Measurements from ENCODE around the gene SMIM44. TPM values are rescaled to one million over a fixed set of nuclear protein-coding genes. Genes with fewer than 3 reads are reported as not detected.
"Not testable (repeated sequence)": the region's sequence is repeated elsewhere in the genome, so short reads cannot be mapped to it uniquely, and the experiment has no call there.

SMIM44 gene
- total RNA-seq = not detected

DNA sequence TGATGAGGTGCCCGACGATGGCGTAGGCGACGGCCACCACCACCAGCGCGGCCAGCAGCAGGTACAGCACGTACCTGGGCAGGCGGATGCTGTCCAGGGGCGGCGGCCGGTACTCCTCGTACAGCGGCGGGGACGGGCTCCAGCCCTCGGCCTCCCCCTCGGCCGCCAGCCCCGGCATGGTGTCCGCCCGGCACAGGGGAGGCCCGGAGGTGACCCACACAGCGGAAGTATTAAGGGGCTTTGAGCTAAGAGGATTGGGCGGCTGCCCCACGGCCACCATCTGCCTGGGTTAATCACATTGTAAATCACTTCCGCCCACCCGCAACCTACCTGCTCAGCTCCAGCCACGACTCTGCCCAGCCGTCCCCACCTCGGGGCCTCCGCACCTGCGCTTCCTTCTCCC, at the start of gene SMIM44:
SMIM44 (minus strand) TSS at position 216 of the 403 bp plus-strand sequence; CDS start at position 178, 38 bp downstream.
- DNase-seq (ENCODE audit: low read depth in 2 of 3, low spot score in 2 of 3) = no peak

DNA sequence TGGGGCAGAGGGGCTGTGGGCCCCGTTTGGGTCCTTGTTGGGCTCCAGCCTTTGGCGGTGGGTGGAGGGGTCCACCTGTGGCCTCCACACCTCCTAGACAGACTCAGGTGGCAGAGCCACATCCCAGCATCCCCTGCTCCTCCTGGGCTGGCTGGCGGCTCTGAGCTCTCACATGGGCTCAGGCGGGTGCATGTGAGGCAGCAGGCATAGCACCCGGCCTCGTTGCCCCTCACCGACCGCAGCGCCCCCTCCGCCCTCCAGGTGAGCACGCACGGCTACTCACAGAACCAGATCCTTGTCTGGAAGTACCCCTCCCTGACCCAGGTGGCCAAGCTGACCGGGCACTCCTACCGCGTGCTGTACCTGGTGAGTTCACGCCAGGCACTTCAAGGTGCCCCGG, 49.8 kb upstream of the SMIM44 start:
- no peak for DNase-seq (ENCODE audit: low read depth in 2 of 3, low spot score in 2 of 3)

DNA sequence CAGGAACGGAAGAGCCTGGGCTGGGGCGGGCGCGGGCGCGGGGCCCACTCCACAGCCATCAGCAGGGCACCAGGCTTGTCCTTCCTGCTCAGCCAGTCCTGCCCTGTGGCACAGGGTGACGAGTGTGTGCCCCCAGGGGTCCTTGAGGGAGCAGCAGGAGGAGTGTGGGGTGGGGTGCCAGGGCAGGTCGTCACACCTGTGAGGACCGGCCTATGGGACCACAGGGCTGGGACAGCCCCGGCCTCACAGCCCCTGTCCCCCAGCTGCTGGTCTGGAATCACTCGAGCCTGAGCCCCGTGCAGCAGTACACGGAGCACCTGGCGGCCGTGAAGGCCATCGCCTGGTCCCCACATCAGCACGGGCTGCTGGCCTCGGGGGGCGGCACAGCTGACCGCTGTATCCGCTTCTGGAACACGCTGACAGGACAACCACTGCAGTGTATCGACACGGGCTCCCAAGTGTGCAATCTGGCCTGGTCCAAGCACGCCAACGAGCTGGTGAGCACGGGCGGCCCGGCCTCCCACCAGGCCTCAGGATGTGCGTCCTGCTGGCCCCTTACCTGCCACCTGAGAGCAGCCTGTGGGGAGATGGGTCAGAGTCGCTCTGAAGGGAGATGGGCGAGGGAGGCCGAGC, 49.0 kb upstream of the SMIM44 start:
- no peak for DNase-seq (ENCODE audit: low read depth in 2 of 3, low spot score in 2 of 3)

DNA sequence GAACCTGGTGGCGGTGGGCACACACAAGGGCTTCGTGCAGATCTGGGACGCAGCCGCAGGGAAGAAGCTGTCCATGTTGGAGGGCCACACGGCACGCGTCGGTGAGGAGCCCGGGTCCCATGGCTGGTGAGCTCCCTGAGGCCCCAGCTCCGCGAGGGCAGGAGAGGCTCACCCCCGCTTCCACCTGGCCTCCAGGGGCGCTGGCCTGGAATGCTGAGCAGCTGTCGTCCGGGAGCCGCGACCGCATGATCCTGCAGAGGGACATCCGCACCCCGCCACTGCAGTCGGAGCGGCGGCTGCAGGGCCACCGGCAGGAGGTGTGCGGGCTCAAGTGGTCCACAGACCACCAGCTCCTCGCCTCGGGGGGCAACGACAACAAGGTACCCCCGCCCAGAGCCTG, 48.5 kb upstream of the SMIM44 start:
- no peak for DNase-seq (ENCODE audit: low read depth in 2 of 3, low spot score in 2 of 3)

DNA sequence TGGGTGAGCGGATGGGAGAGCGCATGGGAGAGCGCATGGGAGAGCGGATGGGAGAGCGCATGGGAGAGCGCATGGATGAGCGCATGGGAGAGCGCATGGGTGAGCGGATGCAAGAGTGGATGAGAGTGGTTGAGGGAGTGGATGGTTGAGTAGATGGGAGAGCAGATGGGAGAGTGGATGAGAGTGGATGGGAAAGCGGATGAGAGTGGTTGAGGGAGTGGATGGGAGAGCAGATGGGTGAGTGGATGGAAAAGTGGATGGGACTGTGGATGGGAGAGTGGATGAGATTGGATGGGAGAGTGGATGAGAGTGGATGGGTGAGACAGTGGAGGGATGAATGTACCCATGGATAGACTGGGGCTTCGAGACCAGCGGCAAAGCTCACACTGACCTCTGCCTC, 47.1 kb upstream of the SMIM44 start:
- DNase-seq (ENCODE audit: low read depth in 2 of 3, low spot score in 2 of 3) = no peak

DNA sequence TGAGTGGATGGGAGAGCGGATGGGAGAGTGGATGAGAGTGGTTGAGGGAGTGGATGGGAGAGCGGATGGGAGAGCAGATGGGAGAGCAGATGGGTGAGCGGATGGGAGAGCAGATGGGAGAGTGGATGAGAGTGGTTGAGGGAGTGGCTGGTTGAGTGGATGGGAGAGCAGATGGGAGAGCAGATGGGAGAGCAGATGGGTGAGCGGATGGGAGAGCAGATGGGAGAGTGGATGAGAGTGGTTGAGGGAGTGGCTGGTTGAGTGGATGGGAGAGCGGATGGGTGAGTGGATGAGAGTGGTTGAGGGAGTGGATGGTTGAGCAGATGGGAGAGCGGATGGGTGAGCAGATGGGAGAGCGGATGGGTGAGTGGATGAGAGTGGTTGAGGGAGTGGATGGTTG, 46.1 kb upstream of the SMIM44 start:
- not testable (repeated sequence) for DNase-seq (ENCODE audit: low read depth in 2 of 3, low spot score in 2 of 3)

DNA sequence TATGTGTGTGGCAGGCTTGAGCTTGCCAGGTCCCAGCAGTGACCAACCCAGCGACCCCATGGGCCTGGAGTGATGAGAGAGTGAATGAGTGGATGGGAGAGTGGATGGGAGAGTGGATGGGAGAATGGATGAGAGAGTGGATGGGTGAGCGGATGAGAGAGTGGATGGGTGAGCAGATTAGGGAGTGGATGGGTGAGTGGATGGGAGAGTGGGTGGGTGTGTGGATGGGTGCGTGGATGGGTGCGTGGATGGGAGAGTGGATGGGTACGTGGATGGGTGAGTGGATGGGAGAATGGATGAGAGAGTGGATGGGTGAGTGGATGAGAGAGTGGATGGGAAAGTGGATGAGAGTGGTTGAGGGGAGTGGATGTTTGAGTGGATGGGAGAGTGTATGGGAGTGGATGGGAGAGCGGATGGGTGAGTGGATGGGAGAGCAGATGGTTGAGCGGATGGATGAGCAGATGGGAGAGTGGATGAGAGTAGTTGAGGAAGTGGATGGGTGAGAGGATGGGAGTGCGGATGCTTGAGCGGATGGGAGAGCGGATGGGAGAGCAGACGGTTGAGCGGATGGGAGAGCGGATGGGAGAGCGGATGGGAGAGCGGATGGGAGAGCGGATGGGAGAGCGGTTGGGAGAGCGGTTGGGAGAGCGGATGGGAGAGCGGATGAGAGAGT, 45.4 kb upstream of the SMIM44 start:
- DNase-seq (ENCODE audit: low read depth in 2 of 3, low spot score in 2 of 3) = no peak

DNA sequence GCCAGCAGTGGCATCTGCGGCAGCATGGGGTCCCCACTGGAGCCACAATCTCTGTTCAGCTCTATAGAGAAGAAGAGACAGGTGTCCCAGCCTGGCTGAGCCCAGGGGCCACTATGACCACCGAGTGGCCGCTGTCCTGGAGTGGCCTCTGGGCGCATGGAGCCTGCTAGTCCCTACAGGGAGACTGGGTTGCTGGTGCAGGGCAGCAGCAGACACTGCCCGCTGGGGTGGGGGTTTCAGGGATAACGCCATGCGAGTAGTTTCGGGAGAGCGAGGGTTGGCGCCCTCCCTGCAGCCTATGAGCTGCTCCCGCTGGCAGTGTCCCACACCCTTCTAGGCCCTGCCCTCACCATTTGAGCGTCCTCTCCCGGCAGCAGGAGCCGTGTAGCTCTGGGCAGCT, 44.8 kb upstream of the SMIM44 start:
- DNase-seq (ENCODE audit: low read depth in 2 of 3, low spot score in 2 of 3) = no peak

DNA sequence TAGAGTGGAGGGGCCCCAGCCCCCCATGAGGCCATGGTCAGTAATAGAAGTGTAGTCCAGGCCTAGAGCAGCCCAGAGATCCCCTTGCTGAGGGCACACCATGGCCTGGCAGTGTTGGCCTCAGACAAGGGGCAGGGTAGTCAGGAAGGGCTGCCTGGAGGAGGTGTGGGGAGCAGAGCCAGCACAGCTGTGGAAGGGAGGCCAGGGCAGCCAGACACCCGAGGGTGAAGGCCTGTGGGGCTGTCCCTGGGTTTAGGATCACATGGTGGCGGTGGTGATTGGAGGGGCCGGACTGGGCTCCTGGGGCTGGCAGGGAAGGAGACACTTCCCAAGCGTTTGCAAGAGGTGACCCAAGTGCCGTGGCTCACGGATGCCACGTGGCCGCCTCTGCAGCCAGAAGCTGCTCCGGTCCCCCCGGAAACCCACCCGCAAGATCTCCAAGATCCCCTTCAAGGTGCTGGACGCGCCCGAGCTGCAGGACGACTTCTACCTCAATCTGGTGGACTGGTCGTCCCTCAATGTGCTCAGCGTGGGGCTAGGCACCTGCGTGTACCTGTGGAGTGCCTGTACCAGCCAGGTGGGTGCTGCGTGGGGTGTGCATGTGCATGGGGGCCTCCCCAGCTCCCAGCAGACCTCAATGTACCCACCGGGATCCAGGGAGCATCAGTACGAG, 44.1 kb upstream of the SMIM44 start:
- DNase-seq (ENCODE audit: low read depth in 2 of 3, low spot score in 2 of 3) = no peak

DNA sequence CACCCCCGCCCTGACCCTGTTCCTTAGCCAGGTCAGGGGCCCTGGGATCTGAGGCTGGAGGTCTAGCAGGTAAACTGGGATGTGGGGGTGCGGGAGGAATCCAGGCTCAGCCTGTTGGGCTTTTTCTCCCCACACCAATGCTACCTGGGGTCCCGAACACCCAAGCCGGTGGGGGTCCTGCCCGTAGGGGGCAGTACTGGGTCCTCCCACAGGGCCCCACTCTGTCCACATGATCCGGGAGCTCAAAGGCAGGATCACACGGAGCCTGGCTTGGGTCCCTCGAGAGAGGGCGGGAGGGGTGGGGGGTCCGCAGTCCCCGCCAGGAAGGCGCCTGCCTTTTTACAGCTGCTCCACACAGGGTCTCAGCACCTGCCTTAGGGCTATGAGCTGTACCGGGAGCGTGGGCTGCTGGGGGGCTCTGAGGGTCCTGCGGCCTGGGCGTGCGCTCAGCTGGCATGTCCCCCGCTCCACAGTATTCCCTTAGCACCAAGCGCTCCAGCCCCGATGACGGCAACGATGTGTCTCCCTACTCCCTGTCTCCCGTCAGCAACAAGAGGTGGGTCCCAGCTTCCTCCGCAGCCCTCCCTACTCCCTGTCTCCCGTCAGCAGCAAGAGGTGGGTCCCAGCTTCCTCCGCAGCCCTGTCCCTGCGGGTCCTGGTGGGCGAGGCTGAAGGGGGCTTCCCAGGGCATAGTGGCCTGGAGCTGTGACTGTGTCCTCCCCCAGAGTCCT, 43.4 kb upstream of the SMIM44 start:
- DNase-seq (ENCODE audit: low read depth in 2 of 3, low spot score in 2 of 3) = no peak

DNA sequence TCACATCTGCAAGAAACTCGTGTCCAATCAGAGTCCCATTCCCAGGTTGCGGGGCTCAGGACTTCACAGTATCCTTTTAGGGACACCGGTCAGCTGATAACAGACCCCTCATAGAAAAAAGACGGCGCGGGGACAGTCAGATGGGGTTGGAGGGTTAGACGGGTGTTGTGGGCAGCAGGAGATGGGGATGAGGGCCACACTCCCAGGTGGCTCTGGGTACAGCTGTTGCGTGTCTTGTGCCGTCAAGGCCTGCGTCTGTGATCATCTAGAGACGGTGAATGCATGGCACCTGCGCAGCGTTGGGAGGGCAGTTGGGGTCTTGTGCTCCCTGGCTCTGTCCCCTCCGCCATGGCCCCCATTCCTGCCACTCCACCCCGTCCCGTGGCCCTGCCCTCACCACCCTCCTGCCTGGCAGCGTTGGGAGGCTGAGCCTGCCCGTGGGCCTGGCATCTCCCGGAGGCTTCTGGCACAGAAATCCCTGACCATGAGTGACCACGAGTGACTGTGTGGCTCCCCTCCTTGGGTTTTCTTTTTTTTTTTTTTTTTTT, 41.7 kb upstream of the SMIM44 start:
- no peak for DNase-seq (ENCODE audit: low read depth in 2 of 3, low spot score in 2 of 3)

DNA sequence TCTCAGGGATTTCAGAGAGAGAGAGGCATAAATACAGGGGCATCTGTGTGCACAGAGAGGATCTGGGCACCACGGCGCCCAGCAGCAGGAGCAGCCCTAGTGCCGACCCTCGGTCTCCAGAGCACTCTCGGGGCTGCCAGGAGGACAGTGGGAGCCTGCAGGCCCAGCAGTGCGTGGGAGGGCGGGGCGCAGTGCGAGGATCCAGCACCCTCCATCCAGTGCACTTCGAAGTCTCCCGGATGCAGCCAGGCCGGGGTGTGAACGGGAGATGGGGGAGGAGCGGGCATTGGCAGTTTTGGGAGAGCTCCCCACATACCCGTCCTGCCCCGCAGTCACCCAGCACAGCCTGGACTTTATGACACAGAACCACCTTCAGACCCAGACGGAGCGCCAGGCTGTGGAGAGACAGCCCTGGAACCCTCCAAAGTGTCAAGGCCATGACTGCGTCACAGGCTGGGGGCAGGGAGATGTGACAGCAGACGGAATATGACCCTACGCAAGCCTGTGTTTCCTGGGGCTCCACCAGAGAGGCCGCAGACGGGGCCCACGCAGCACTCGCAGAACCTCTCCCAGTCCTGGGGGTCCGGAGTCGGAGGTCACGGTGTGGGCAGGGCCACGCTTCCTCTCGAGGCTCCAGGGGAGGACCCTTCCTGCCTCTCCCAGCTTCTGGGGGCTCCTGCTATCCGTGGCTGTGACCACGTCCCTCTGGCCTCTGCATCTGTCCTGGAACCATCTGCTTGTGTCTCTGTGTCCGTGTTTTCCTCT, 41.0 kb upstream of the SMIM44 start:
- no peak for DNase-seq (ENCODE audit: low read depth in 2 of 3, low spot score in 2 of 3)

DNA sequence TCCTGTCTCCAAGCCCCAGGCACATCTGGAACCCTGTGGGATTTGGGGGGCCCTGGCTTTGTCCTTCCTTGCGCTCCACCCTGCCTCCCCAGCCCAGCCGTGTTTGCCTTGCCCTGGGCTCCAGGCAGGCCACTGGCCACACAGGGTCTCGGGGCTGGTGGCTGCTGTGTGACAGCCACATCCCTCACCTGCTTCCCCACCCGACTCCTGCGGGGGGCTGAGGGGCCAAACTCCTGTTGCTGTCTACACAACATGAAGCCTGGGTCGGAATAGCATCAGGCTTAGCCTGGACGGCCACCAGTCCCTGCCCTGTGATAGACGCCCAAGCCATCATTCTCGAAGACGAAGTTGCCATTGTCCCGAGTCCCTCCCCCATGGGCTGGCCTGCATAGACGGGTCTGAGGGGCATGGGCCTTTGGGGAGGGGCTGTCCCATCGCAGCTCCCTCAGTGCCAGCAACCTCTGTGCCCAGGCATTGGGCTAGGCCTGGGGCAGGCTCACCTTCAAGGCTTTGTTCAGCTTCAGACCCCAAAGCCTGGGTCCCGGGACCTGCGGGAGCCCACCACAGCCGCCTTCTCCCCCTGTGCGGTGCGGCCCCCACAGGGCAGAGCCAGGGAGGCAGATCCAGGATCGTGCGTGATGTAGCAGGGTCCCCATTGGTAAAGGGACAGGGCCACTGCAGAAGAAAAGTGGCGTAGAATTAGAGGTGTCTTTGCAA, 40.3 kb upstream of the SMIM44 start:
- no peak for DNase-seq (ENCODE audit: low read depth in 2 of 3, low spot score in 2 of 3)

DNA sequence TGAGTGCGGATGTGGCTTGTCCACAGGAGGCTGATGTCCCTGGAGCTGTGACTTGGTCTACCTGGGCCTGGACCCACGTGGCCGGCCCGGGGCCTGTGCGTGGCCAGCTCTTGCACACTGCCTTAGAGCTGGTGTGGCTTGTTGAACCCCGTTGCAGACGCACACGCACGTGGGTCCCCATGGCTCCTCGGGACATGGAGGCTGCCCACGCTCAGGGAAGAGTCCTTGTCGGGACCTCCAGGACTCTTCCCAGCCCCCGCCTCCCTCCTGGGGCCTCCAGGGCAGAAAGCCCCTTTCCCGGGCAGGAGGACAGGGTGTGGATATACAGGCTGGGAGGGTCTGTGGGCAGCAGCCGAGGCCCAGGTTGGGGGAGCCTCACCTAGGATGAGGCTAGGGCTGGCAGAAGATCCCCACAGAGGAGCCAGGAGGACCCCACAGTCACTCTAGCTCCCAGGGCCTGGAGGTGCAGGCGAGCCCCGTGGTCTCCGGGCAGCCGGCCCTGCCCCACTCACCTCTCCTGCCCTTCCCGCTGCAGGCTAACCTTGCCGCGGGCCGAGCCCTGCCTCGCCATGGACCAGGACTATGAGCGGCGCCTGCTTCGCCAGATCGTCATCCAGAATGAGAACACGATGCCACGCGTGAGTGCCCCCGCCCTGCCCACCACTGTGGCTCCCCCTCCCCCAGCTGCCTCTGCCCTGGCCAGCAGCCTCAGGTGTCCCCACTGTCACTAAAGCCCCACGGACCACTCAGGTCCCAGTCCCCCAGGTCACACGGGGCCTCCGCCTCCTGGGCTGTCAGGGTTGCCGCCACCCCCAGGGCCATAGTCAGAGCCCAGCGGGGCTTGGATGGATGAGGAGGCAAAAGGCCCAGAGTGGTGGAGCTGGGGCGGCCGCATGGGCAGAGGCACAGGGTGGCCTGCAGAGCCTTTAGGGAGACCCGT, 39.5 kb upstream of the SMIM44 start:
- DNase-seq (ENCODE audit: low read depth in 2 of 3, low spot score in 2 of 3) = no peak

DNA sequence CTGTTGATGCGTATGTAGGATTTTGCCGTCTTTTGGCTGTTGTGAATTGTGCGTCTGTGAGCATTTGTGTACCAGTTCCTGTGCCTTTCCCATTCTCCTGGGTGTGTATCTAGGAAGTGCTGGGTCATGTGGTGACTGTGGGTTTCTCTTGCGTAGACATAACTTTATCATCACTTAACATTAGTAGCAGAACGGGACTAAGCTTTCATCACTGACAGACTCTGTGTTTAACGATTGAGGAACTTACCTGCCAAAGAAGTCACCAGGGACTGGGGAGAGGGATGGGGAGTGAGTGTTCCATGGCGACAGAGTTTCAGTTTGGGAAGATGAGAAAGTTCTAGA, 37.8 kb upstream of the SMIM44 start:
- no peak for DNase-seq (ENCODE audit: low read depth in 2 of 3, low spot score in 2 of 3)

DNA sequence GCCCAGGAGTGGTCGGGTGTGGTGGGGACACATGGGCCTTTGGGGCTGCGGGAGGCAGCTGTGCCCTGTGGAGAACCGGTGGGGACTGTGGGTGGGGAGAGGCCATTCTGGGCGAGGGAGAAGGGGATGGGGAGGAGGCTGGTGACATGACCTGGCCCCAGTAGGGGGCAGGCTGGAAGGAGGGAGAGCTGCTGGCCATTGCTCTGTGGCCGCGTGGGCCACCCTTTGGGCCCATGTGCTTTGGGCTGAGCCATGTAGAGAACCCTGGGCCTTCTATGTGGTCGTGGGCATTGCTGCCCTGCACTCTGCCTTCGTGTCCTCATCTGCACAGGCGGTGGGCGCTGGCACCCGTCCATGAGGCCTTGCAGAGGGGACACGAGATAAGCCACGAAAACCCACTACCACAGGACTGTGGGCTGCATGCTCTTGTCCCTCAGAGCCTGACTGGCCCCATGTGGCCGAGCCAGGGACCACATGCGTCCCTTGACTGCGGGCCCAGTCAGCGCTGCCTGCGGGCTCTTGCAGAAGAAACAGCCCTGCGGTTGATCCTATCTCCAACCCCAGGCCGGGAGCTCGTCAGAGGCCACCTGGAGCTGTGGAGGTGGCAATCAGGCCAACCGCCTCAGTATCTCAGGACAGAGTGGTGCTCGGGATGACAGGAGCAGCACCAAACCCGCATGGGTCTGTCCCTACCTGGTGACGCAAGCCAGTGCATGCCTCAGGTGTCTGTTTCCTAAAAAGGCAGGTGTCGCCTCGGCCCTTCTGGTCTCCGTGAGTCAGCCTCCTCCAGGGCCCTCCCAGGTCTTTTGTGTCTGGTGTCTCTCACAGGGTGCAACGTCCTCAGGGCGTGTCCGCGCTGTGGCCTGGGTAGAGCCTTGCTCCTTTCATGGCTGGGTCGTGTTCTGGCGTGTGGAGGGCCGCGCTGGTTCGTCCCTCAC, 37.2 kb upstream of the SMIM44 start:
- peak in 1 of 3 donors; percentile 27 for DNase-seq (ENCODE audit: low read depth in 2 of 3, low spot score in 2 of 3)

DNA sequence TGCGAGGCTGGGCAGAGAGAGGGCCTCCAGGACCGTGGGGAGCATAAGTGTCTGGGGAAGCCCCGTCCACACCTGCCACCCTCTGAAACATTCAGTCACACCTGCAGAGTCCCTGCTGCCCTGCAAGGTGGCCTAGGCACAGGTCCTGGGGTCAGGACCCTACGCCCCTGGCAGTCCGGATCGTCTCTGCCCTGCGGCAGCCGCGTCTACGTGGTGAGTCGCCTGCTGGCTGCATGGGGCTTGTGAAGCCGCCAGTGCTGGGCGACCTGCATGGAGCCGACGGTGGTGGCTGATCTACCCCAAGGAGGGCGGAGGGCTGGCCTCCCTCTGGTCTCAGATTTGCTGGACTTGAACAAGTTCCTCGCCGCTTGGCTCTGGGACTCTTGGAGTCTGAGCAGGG, 35.9 kb upstream of the SMIM44 start:
- DNase-seq (ENCODE audit: low read depth in 2 of 3, low spot score in 2 of 3) = no peak

DNA sequence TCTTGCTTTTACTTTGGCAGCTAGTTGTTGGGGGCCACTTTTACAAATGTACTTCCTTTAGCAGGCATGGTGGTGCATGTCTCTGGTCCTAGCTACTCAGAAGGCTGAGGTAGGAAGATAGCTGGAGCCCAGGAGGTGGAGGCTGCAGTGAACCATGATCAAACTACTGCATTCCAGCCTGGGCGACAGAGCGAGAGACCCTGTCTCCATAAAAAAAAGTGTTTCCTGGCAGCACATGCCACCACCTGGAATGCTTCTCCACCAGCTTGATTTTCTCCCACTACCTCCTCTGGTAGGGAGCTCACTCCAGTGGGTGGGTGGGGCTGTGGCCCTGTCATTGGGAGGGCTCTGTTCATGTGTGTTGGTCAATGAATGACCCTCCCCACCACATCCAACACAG, 35.4 kb upstream of the SMIM44 start:
- DNase-seq (ENCODE audit: low read depth in 2 of 3, low spot score in 2 of 3) = no peak
